ENCODE results near the gene COL4A3.

COL4A3 gene

GRCh38 chr2:227134591-227134990, 29.8 kb upstream of the COL4A3 start (continued):
- TF ChIP-seq ISL1 (CRISPR knock-in tag; IDR thresholded peaks at IDR 0.05) (no peak), BACH2 (CRISPR knock-in tag; IDR thresholded peaks at IDR 0.05; ENCODE audit: borderline replicate concordance) (no peak)

DNA sequence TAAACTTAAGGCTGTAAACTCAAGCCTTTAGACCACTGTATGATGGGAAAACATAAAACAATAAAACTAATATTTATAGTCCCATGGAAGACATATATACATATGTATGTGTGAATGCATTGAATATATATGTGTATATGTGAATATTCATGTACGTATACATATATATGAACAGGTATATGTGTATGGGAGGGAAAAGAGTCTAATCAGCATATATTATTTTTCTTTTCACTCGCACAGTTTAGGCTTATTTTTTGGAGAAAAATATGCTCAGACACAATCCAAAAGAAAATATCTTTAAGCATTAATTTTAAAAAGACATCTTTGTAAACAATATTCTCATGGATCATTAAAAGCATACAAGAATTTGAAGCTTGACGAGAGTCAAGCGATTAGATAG, 23.1 kb upstream of the COL4A3 start:
- no peak for TF ChIP-seq ZFP30 (CRISPR knock-in tag; IDR thresholded peaks at IDR 0.05)
- TF ChIP-seq PATZ1 (CRISPR knock-in tag; IDR thresholded peaks at IDR 0.05; ENCODE audit: borderline replicate concordance), result no peak
- TF ChIP-seq, protein P1, sequence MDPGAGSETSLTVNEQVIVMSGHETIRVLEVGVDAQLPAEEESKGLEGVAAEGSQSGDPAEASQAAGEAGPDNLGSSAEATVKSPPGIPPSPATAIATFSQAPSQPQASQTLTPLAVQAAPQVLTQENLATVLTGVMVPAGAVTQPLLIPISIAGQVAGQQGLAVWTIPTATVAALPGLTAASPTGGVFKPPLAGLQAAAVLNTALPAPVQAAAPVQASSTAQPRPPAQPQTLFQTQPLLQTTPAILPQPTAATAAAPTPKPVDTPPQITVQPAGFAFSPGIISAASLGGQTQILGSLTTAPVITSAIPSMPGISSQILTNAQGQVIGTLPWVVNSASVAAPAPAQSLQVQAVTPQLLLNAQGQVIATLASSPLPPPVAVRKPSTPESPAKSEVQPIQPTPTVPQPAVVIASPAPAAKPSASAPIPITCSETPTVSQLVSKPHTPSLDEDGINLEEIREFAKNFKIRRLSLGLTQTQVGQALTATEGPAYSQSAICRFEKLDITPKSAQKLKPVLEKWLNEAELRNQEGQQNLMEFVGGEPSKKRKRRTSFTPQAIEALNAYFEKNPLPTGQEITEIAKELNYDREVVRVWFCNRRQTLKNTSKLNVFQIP (CRISPR knock-in tag; IDR thresholded peaks at IDR 0.05; ENCODE audit: borderline replicate concordance, low read depth), result no peak
- TF ChIP-seq, protein P2, sequence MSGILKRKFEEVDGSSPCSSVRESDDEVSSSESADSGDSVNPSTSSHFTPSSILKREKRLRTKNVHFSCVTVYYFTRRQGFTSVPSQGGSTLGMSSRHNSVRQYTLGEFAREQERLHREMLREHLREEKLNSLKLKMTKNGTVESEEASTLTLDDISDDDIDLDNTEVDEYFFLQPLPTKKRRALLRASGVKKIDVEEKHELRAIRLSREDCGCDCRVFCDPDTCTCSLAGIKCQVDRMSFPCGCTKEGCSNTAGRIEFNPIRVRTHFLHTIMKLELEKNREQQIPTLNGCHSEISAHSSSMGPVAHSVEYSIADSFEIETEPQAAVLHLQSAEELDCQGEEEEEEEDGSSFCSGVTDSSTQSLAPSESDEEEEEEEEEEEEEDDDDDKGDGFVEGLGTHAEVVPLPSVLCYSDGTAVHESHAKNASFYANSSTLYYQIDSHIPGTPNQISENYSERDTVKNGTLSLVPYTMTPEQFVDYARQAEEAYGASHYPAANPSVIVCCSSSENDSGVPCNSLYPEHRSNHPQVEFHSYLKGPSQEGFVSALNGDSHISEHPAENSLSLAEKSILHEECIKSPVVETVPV (CRISPR knock-in tag; IDR thresholded peaks at IDR 0.05), result no peak
- no peak for TF ChIP-seq ESRRG (CRISPR knock-in tag; IDR thresholded peaks at IDR 0.05)
- TF ChIP-seq ARNTL (CRISPR knock-in tag; IDR thresholded peaks at IDR 0.05; ENCODE audit: borderline replicate concordance, low read depth), result no peak
- no peak for TF ChIP-seq ZFP3 (CRISPR knock-in tag; IDR thresholded peaks at IDR 0.05)
- TF ChIP-seq BACH2 (CRISPR knock-in tag; IDR thresholded peaks at IDR 0.05; ENCODE audit: borderline replicate concordance), result no peak
- TF ChIP-seq ISL1 (CRISPR knock-in tag; IDR thresholded peaks at IDR 0.05), result no peak
- no peak for TF ChIP-seq OSR1 (CRISPR knock-in tag; IDR thresholded peaks at IDR 0.05)
- no peak for TF ChIP-seq GLIS3 (CRISPR knock-in tag; IDR thresholded peaks at IDR 0.05)
- TF ChIP-seq ZC3H10 (CRISPR knock-in tag; IDR thresholded peaks at IDR 0.05), result no peak
- no peak for TF ChIP-seq ZNF565 (CRISPR knock-in tag; conservative IDR thresholded peaks at IDR 0.05; ENCODE audit: low read depth)
- TF ChIP-seq TOX (CRISPR knock-in tag; IDR thresholded peaks at IDR 0.05; ENCODE audit: borderline replicate concordance), result no peak
- no peak for TF ChIP-seq RARB (CRISPR knock-in tag; IDR thresholded peaks at IDR 0.05)

DNA sequence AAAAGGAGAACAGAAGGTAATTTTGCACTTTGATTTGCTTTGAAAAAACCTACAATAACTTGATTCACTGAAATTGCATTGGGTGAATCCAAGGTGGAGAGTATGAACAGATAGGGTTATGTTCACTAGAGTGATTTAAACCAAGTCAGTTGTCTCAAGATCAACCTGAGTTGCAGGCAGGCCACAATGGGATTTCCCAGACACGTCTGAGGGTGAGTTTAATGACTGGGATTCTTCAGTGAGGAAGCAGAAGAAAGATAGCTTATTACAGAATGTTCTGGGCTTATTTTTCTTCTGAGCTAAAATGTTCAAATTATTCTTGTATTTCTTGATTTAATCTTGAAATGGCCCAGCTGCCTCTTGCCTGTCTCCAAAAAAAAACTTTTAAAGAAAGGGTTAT, 20.5 kb upstream of the COL4A3 start:
- TF ChIP-seq PATZ1 (CRISPR knock-in tag; IDR thresholded peaks at IDR 0.05; ENCODE audit: borderline replicate concordance) (no peak), TCF4 (CRISPR knock-in tag; IDR thresholded peaks at IDR 0.05; ENCODE audit: borderline replicate concordance) (no peak)
- no peak for ATAC-seq

More for the DNA sequence above, 23.1 kb upstream of the COL4A3 start:
- ATAC-seq, result no peak

GRCh38 chr2:227146456-227146855, 18.0 kb upstream of the COL4A3 start:
- TF ChIP-seq GLIS3 (CRISPR knock-in tag; IDR thresholded peaks at IDR 0.05), result no peak
- no peak for TF ChIP-seq ZNF565 (CRISPR knock-in tag; conservative IDR thresholded peaks at IDR 0.05; ENCODE audit: low read depth)
- TF ChIP-seq TCF4 (CRISPR knock-in tag; IDR thresholded peaks at IDR 0.05; ENCODE audit: borderline replicate concordance), result no peak
- TF ChIP-seq, protein P1 (CRISPR knock-in tag; IDR thresholded peaks at IDR 0.05; ENCODE audit: borderline replicate concordance, low read depth), result no peak
- TF ChIP-seq ZNF70 (CRISPR knock-in tag; IDR thresholded peaks at IDR 0.05), result no peak
- ATAC-seq, result no peak

DNA sequence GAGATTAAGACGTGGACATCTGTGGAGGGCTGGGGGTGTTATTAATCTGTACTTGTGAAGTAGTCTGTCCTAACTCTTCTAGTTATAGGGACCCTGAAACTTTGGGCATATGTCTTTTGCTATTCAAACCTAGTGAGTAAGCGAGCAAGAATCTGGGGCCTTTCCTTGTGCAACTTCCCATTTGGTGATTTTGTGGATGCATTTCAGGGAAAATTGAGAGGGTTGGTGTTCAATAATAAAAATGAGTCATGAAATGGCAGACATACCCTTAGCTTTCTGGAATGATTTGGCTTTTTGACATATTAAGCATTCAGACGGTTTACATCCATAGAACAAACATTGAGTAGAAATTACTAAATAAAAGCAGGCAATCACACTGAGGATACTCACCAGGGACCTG, 17.4 kb upstream of the COL4A3 start:
- TF ChIP-seq, protein P3, sequence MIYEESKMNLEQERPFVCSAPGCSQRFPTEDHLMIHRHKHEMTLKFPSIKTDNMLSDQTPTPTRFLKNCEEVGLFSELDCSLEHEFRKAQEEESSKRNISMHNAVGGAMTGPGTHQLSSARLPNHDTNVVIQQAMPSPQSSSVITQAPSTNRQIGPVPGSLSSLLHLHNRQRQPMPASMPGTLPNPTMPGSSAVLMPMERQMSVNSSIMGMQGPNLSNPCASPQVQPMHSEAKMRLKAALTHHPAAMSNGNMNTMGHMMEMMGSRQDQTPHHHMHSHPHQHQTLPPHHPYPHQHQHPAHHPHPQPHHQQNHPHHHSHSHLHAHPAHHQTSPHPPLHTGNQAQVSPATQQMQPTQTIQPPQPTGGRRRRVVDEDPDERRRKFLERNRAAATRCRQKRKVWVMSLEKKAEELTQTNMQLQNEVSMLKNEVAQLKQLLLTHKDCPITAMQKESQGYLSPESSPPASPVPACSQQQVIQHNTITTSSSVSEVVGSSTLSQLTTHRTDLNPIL (CRISPR knock-in tag; IDR thresholded peaks at IDR 0.05; ENCODE audit: low read depth), result no peak
- TF ChIP-seq PPARA (CRISPR knock-in tag; IDR thresholded peaks at IDR 0.05; ENCODE audit: borderline replicate concordance) (no peak), ISL1 (CRISPR knock-in tag; IDR thresholded peaks at IDR 0.05) (no peak), ARNTL (CRISPR knock-in tag; IDR thresholded peaks at IDR 0.05; ENCODE audit: borderline replicate concordance, low read depth) (no peak), PATZ1 (CRISPR knock-in tag; IDR thresholded peaks at IDR 0.05; ENCODE audit: borderline replicate concordance) (no peak), ZFP3 (CRISPR knock-in tag; IDR thresholded peaks at IDR 0.05) (no peak), ZNF565 (CRISPR knock-in tag; conservative IDR thresholded peaks at IDR 0.05; ENCODE audit: low read depth) (no peak), BACH2 (CRISPR knock-in tag; IDR thresholded peaks at IDR 0.05; ENCODE audit: borderline replicate concordance) (no peak)
- ATAC-seq, result no peak

Measured in SK-N-SH treated with all-trans-retinoic acid at 6 μM for 48 hours (cell line).